H1 (cell line): ENCODE results near the gene CCDC88C. TPM values are rescaled to one million over a fixed set of nuclear protein-coding genes. Genes with fewer than 3 reads are reported as not detected.

Experiments
- CTCF ChIA-PET: fragments of 300-600 bp; sonication (Branson Sonifier 250); formaldehyde crosslinking; loops from one replicate; lab custom pipeline; 2021; ENCODE audit not compliant: partially characterized antibody; lab: Charles Lee
- POLR2A ChIA-PET: fragments of 300-600 bp; sonication (Branson Sonifier 250); formaldehyde crosslinking; loops from one replicate; lab custom pipeline; 2021; ENCODE audit warnings: inconsistent platforms; ENCODE audit not compliant: partially characterized antibody; lab: Charles Lee
- DNase-seq, 2 experiments: peaks; one replicate each; pipeline versions ENCODE4 v3.0.0 to v3.0.0-alpha.2; 2010 to 2022; ENCODE audit warnings: low spot score in 2 of 2, low read depth in 1 of 2, mixed read lengths in 1 of 2
- FAIRE-seq: peaks from 2 replicates; lab custom pipeline; 2011; peaks lifted over from hg19 to GRCh38; lab: Jason Lieb, UNC
- H2AFZ ChIP-seq: 2 replicates; pipeline ENCODE4 v1.8.1; 2012; ENCODE audit warnings: low read length, inconsistent platforms
- H2AK5ac ChIP-seq: 2 replicates; pipeline ENCODE4 v1.6.1; 2013; ENCODE audit warnings: low read depth, low read length
- H2BK120ac ChIP-seq: replicated peaks from 2 replicates; pipeline ENCODE3; 2013; ENCODE audit warnings: low read depth, low read length, inconsistent platforms
- H2BK12ac ChIP-seq: 2 replicates; pipeline ENCODE4 v1.6.1; 2013; ENCODE audit warnings: low read depth, low read length
- H2BK15ac ChIP-seq: 2 replicates; pipeline ENCODE4 v1.6.1; 2013; ENCODE audit warnings: low read length
- H2BK20ac ChIP-seq: 2 replicates; pipeline ENCODE4 v1.6.1; 2013; ENCODE audit warnings: low read length
- H2BK5ac ChIP-seq: 2 replicates; pipeline ENCODE4 v1.6.1; 2013; ENCODE audit warnings: low read depth, low read length
- H3K14ac ChIP-seq: 2 replicates; pipeline ENCODE4 v1.6.1; 2013; ENCODE audit warnings: inconsistent platforms; ENCODE audit not compliant: insufficient read length
- H3K18ac ChIP-seq: 2 replicates; pipeline ENCODE4 v1.6.1; 2013; ENCODE audit warnings: low read length; ENCODE audit errors: extremely low read depth
- H3K23ac ChIP-seq: 2 replicates; pipeline ENCODE4 v1.6.1; 2013; ENCODE audit warnings: inconsistent platforms; ENCODE audit not compliant: insufficient read length
- H3K23me2 ChIP-seq: 2 replicates; pipeline ENCODE4 v1.6.1; 2013; ENCODE audit warnings: low read depth, low read length
- H3K27ac ChIP-seq: 2 replicates; pipeline ENCODE4 v1.6.1; 2011; ENCODE audit warnings: low read depth, low read length, inconsistent platforms
- H3K27me3 ChIP-seq, 4 experiments: replicated peaks in 1 of 4; 1 replicate in 1 of 4; 2 replicates in 3 of 4; pipeline versions ENCODE4 v1.6.1 to v1.8.1; 2011 to 2013; ENCODE audit warnings: low read length in 3 of 4, mild to moderate bottlenecking in 3 of 4, inconsistent platforms in 2 of 4, mixed read lengths in 2 of 4, moderate library complexity in 1 of 4; ENCODE audit not compliant: control insufficient read depth in 3 of 4, insufficient read depth in 3 of 4; ENCODE audit errors: extremely low read depth in 1 of 4
- H3K36me3 ChIP-seq, 4 experiments: 2 replicates each; pipeline versions ENCODE4 v1.6.1 to v1.8.1; 2011 to 2013; ENCODE audit warnings: mild to moderate bottlenecking in 4 of 4, low read length in 3 of 4, moderate library complexity in 2 of 4, control low read depth in 1 of 4, inconsistent platforms in 1 of 4; ENCODE audit not compliant: insufficient read depth in 4 of 4, control insufficient read depth in 2 of 4
- H3K4ac ChIP-seq: replicated peaks from 2 replicates; pipeline ENCODE3; 2013; ENCODE audit warnings: low read length, low read depth, mixed read lengths, inconsistent platforms; ENCODE audit not compliant: insufficient read length
- H3K4me1 ChIP-seq, 4 experiments: replicated peaks in 1 of 4; 1 replicate in 1 of 4; 2 replicates in 3 of 4; pipeline versions ENCODE4 v1.6.1 to v1.8.1; 2011 to 2013; ENCODE audit warnings: low read length in 3 of 4, inconsistent platforms in 2 of 4, mixed read lengths in 1 of 4; ENCODE audit not compliant: insufficient read depth in 4 of 4, control insufficient read depth in 3 of 4
- H3K4me2 ChIP-seq, 2 experiments: 2 replicates each; pipeline versions ENCODE4 v1.6.1 to v1.8.1; 2011 to 2013; ENCODE audit warnings: low read depth in 2 of 2, low read length in 2 of 2, control low read depth in 1 of 2, inconsistent platforms in 1 of 2, mild to moderate bottlenecking in 1 of 2; ENCODE audit not compliant: insufficient read depth in 1 of 2
- H3K4me3 ChIP-seq, 4 experiments: fragments of 200-600, 300-600 bp in 1 of 4; sonication (generic), shearing (Covaris generic), sonication (Bioruptor Twin) in 1 of 4; 2 replicates each; pipeline versions ENCODE4 v1.5.1 to v1.8.1; 2011 to 2016; ENCODE audit warnings: low read length in 4 of 4, low read depth in 3 of 4, control low read depth in 2 of 4, inconsistent platforms in 2 of 4, mild to moderate bottlenecking in 2 of 4, mixed read lengths in 1 of 4, moderate library complexity in 1 of 4; ENCODE audit not compliant: insufficient read depth in 2 of 4; ENCODE audit errors: extremely low read depth in 1 of 4
- H3K56ac ChIP-seq: replicated peaks from 2 replicates; pipeline ENCODE3; 2013; ENCODE audit warnings: low read depth, mild to moderate bottlenecking, mixed read lengths, low read length, inconsistent platforms; ENCODE audit not compliant: insufficient read length
- H3K79me1 ChIP-seq: 2 replicates; pipeline ENCODE4 v1.6.1; 2013; ENCODE audit warnings: low read depth, low read length, control low read depth
- H3K79me2 ChIP-seq, 2 experiments: 2 replicates each; pipeline versions ENCODE4 v1.6.1 to v1.8.1; 2012 to 2013; ENCODE audit warnings: low read length in 2 of 2, mild to moderate bottlenecking in 2 of 2, inconsistent platforms in 1 of 2; ENCODE audit not compliant: insufficient read depth in 2 of 2, control insufficient read depth in 1 of 2
- H3K9ac ChIP-seq, 4 experiments: replicated peaks in 1 of 4; 1 replicate in 1 of 4; 2 replicates in 3 of 4; pipeline versions ENCODE4 v1.6.1 to v1.8.1; 2011 to 2013; ENCODE audit warnings: low read depth in 3 of 4, low read length in 3 of 4, control low read depth in 2 of 4, mild to moderate bottlenecking in 2 of 4, moderate library complexity in 2 of 4, inconsistent platforms in 1 of 4; ENCODE audit errors: extremely low read depth in 1 of 4
- H3K9me3 ChIP-seq, 2 experiments: 2 replicates each; pipeline versions ENCODE4 v1.6.1 to v1.8.1; 2012 to 2013; ENCODE audit warnings: mild to moderate bottlenecking in 2 of 2, moderate library complexity in 2 of 2, control low read depth in 1 of 2, inconsistent platforms in 1 of 2, low read depth in 1 of 2, low read length in 1 of 2, mixed read lengths in 1 of 2; ENCODE audit not compliant: insufficient read depth in 2 of 2
- H4K20me1 ChIP-seq, 2 experiments: replicated peaks in 1 of 2; 2 replicates each; pipeline versions ENCODE3 to v1.8.1; 2011 to 2013; ENCODE audit warnings: inconsistent platforms in 2 of 2, low read length in 2 of 2, mild to moderate bottlenecking in 1 of 2; ENCODE audit not compliant: insufficient read depth in 2 of 2, control insufficient read depth in 1 of 2
- H4K5ac ChIP-seq: 2 replicates; pipeline ENCODE4 v1.6.1; 2013; ENCODE audit warnings: low read length, low read depth, mixed read lengths, inconsistent platforms; ENCODE audit not compliant: insufficient read length
- H4K8ac ChIP-seq: 2 replicates; pipeline ENCODE4 v1.8.0; 2013; ENCODE audit warnings: mild to moderate bottlenecking, moderate library complexity, low read length, inconsistent platforms; ENCODE audit not compliant: insufficient read depth; ENCODE audit errors: extremely low read depth
- H4K91ac ChIP-seq: replicated peaks from 2 replicates; pipeline ENCODE3; 2013; ENCODE audit warnings: low read length, mixed read lengths, inconsistent platforms; ENCODE audit not compliant: insufficient read length
- BACH1 ChIP-seq: IDR thresholded peaks from 2 replicates; pipeline ENCODE4 v1.6.1; 2012; ENCODE audit warnings: low read length, improper control_type of control experiment
- CBX5 ChIP-seq: fragments of 300-800, 300-1000 bp; sonication (generic); IDR thresholded peaks from 2 replicates; pipeline ENCODE4 v1.7.1; 2016; ENCODE audit warnings: antibody characterized with exemption, low read length, low read depth
- MAFK ChIP-seq: IDR thresholded peaks from 2 replicates; pipeline ENCODE4 v1.6.1; 2012; ENCODE audit warnings: low read depth, mild to moderate bottlenecking, improper control_type of control experiment, low read length
- NANOG ChIP-seq: IDR thresholded peaks from 2 replicates; pipeline ENCODE4 v1.6.1; 2011; ENCODE audit warnings: low read length, low read depth, mild to moderate bottlenecking, inconsistent platforms; ENCODE audit not compliant: insufficient read depth, poor library complexity, severe bottlenecking
- WGBS, 2 experiments: shearing (Covaris generic) in 1 of 2; methylation state at CpG; one replicate each; pipeline versions ENCODE4 v1.1.6 to v1.1.7; 2013 to 2015; ENCODE audit warnings: low lambda C conversion rate in 2 of 2, mixed read lengths in 2 of 2, inconsistent platforms in 1 of 2, low coverage in 1 of 2, missing lambda C conversion rate in 1 of 2; ENCODE audit not compliant: insufficient replicate concordance in 2 of 2, insufficient coverage in 1 of 2, insufficient read length in 1 of 2; ENCODE audit errors: extremely low coverage in 1 of 2, missing lambda C conversion rate in 1 of 2; 5-methylcytosine and 5-hydroxymethylcytosine counted together
- polyA plus RNA-seq, 7 experiments: library from polyadenylated mRNA; depleted of rRNA in 3 of 7; stranded (reverse) in 5 of 7; unstranded in 2 of 7; fragments of >200 nt in 5 of 7; fragments of 200-250 nt in 2 of 7; gene quantifications; 1 replicate in 5 of 7; 2 replicates in 1 of 7; 4 replicates in 1 of 7; pipeline versions ENCODE4 v1.2.1 to v1.2.3, GENCODE V29; 2011 to 2013; ENCODE audit warnings: missing spikeins in 2 of 7, mixed read lengths in 2 of 7
- total RNA-seq: library from RNA; stranded (reverse); fragmentation: NEBNext Ultra II Directional; extraction: Animal tissue kit (Norgen Biotek cat#: 25700); gene quantifications from 2 replicates; pipeline ENCODE4 v1.2.1, GENCODE V29; 2021

CCDC88C gene
- total and polyA plus RNA-seq, 2 of the 8 experiments (the other 6 are each of a cell fraction or from before 2014, with no cell fraction given): 10.3 to 57.7 TPM

- Histone ChIP-seq H3K56ac (no peak overlapping the region), H2BK120ac (no peak overlapping the region), H4K8ac (no peak overlapping the region), H3K79me1 (peaks cover 13% of the 10 kb centered on the region), H3K27ac (no peak overlapping the region), H3K9ac (no peak overlapping the region), H4K20me1 (peaks cover 8 to 15% of the 10 kb centered on the region in 2 experiments), H3K18ac (no peak overlapping the region), H3K23me2 (peaks cover 5% of the 10 kb centered on the region; the same call in 1 of the 2 replicates), H3K36me3 (peaks cover 0 to 13% (median 5%) of the 10 kb centered on the region in 4 experiments; a peak in 5 of 8 replicates), H3K4me1 (peaks cover 2 to 19% (median 16%) of the 10 kb centered on the region in 4 experiments; a peak in 5 of 7 replicates), H3K4ac (no peak overlapping the region), H3K14ac (no peak overlapping the region), H3K9me3 (no peaks in the 10 kb centered on the region), H2BK20ac (no peak overlapping the region), H3K23ac (no peak overlapping the region), H3K79me2 (peaks cover 16 to 85% of the 10 kb centered on the region in 2 experiments), H2AK5ac (no peak overlapping the region), H4K5ac (no peak overlapping the region), H3K27me3 (no peaks in the 10 kb centered on the region), H4K91ac (no peak overlapping the region), H3K4me2 (no peak overlapping the region), H3K4me3 (no peak overlapping the region), H2AFZ (no peak overlapping the region), H2BK12ac (no peak overlapping the region), H2BK5ac (no peak overlapping the region), H2BK15ac (no peak overlapping the region; the same call in 1 of the 2 replicates)
- FAIRE-seq (no peak), DNase-seq (no peak)
- 85% methylated on average over 12 of the region's 12 CpGs; no CpG with 5 or more reads in 1 of the 2 experiments for WGBS, 2 experiments
- POLR2A ChIA-PET: interaction anchor here (1.5 kb wide), 1 partner anchor 13 kb away, joined by 10 read pairs; no protein-coding TSS in a partner anchor
- CTCF ChIA-PET: interaction anchor here (1.0 to 1.5 kb wide), 5 partner anchors 28 to 87 kb away, joined by 3 to 8 read pairs (median 4); no protein-coding TSS in a partner anchor
- TF ChIP-seq CBX5 (no peak), MAFK (no peak), NANOG (no peak), BACH1 (no peak)
Observed at GRCh38 chr14:91410771-91411536, 6.7 kb downstream of the CCDC88C start.
